Measurements from ENCODE around the gene TTLL11.
"Not testable (repeated sequence)": the region's sequence is repeated elsewhere in the genome, so short reads cannot be mapped to it uniquely, and the experiment has no call there.

The TTLL11 gene

GRCh38 chr9:121906074-121906870 is 186.8 kb downstream of the TTLL11 start:
- no peak for DNase-seq (ENCODE audit: low spot score)

- DNase-seq (ENCODE audit: low spot score), result no peak
Observed at GRCh38 chr9:121902461-121903135, 190.5 kb downstream of the TTLL11 start.

- no peak for DNase-seq (ENCODE audit: low spot score)
Observed at GRCh38 chr9:121901616-121902015, 191.5 kb downstream of the TTLL11 start.

- no peak for DNase-seq (ENCODE audit: low spot score)
Observed at GRCh38 chr9:121900163-121900562, 192.9 kb downstream of the TTLL11 start.

GRCh38 chr9:121898856-121899255 is 194.3 kb downstream of the TTLL11 start:
- no peak for DNase-seq (ENCODE audit: low spot score)

- no peak for DNase-seq (ENCODE audit: low spot score)
Observed at GRCh38 chr9:121897140-121897539, 196.0 kb downstream of the TTLL11 start.

- no peak for DNase-seq (ENCODE audit: low spot score)
Observed at GRCh38 chr9:121896545-121896943, 196.6 kb downstream of the TTLL11 start.

GRCh38 chr9:121895818-121896544 is 197.1 kb downstream of the TTLL11 start:
- DNase-seq (ENCODE audit: low spot score), result no peak

GRCh38 chr9:121895358-121895757 is 197.8 kb downstream of the TTLL11 start:
- no peak for DNase-seq (ENCODE audit: low spot score)

GRCh38 chr9:121894380-121894779 is 198.7 kb downstream of the TTLL11 start:
- not testable (repeated sequence) for DNase-seq (ENCODE audit: low spot score)

- DNase-seq (ENCODE audit: low spot score), result no peak
Observed at GRCh38 chr9:121893786-121894185, 199.3 kb downstream of the TTLL11 start.

- no peak for DNase-seq (ENCODE audit: low spot score)
Observed at GRCh38 chr9:121892706-121893105, 200.4 kb downstream of the TTLL11 start.

GRCh38 chr9:121890746-121891145 is 202.4 kb downstream of the TTLL11 start:
- DNase-seq (ENCODE audit: low spot score), result no peak

- DNase-seq (ENCODE audit: low spot score), result no peak
Observed at GRCh38 chr9:121889990-121890563, 203.0 kb downstream of the TTLL11 start.

- DNase-seq (ENCODE audit: low spot score), result no peak
Observed at GRCh38 chr9:121888438-121888775, 204.7 kb downstream of the TTLL11 start.

- DNase-seq (ENCODE audit: low spot score), result no peak
Observed at GRCh38 chr9:121887553-121888437, 205.3 kb downstream of the TTLL11 start.

- no peak for DNase-seq (ENCODE audit: low spot score)
Observed at GRCh38 chr9:121886759-121887485, 206.2 kb downstream of the TTLL11 start.

- DNase-seq (ENCODE audit: low spot score), result no peak
Observed at GRCh38 chr9:121885345-121885901, 207.7 kb downstream of the TTLL11 start.

GRCh38 chr9:121884057-121884541 is 209.0 kb downstream of the TTLL11 start:
- DNase-seq (ENCODE audit: low spot score), result no peak
